Skeletal muscle tissue (tissue), 4 donors: ENCODE results near the gene ST7L. TPM values are rescaled to one million over a fixed set of nuclear protein-coding genes. Genes with fewer than 3 reads are reported as not detected.

Source experiments
- H3K27ac ChIP-seq: one replicate; pipeline ENCODE4 v1.7.0; 2013; ENCODE audit warnings: mild to moderate bottlenecking, low read depth, low read length, inconsistent platforms
- H3K27me3 ChIP-seq, 3 donors: one replicate each; pipeline ENCODE4 v1.7.0; 2013; ENCODE audit warnings: low read length in 3 of 3; ENCODE audit not compliant: control insufficient read depth in 3 of 3, insufficient read depth in 3 of 3
- H3K36me3 ChIP-seq, 3 donors: one replicate each; pipeline ENCODE4 v1.7.0; 2013; ENCODE audit warnings: low read length in 3 of 3; ENCODE audit not compliant: control insufficient read depth in 3 of 3, insufficient read depth in 3 of 3
- H3K4me1 ChIP-seq, 3 donors: one replicate each; pipeline ENCODE4 v1.7.0; 2013; ENCODE audit warnings: low read length in 3 of 3, mild to moderate bottlenecking in 3 of 3; ENCODE audit not compliant: control insufficient read depth in 3 of 3, insufficient read depth in 3 of 3
- H3K4me3 ChIP-seq, 3 donors: one replicate each; pipeline ENCODE4 v1.7.0; 2013; ENCODE audit warnings: low read length in 3 of 3
- H3K9ac ChIP-seq, 3 donors: one replicate each; pipeline ENCODE4 v1.7.0; 2013; ENCODE audit warnings: low read length in 3 of 3, mild to moderate bottlenecking in 3 of 3, moderate library complexity in 2 of 3, low read depth in 1 of 3
- H3K9me3 ChIP-seq, 3 donors: one replicate each; pipeline ENCODE4 v1.7.0; 2013; ENCODE audit warnings: low read length in 3 of 3; ENCODE audit not compliant: control insufficient read depth in 3 of 3
- total RNA-seq: library from RNA; depleted of rRNA; stranded (reverse); fragments of >200 nt; gene quantifications from one replicate; pipeline ENCODE4 v1.2.3, GENCODE V29; 2014
- donor health status: Osteomylitis.

Gene ST7L
- total RNA-seq, 1 donor from 2014 or later, result 21.9 TPM

- Histone ChIP-seq H3K4me3 (no peak overlapping the region), H3K4me1 (peaks cover 14 to 23% (median 19%) of the 10 kb centered on the region in 3 donors), H3K9me3 (no peaks in the 10 kb centered on the region), H3K36me3 (no peaks in the 10 kb centered on the region), H3K9ac (no peak overlapping the region), H3K27me3 (peaks cover 42 to 72% (median 52%) of the 10 kb centered on the region in 3 donors), H3K27ac (no peak overlapping the region)
These were observed 113.5 kb downstream of the ST7L start for GRCh38 chr1:112505400-112505785.

GRCh38 chr1:112504661-112505399 is 114.1 kb downstream of the ST7L start:
- H3K9ac ChIP-seq, result no peak overlapping the region
- peaks cover 42 to 66% (median 47%) of the 10 kb centered on the region in 3 donors for H3K27me3 ChIP-seq
- H3K27ac ChIP-seq, result no peak overlapping the region

GRCh38 chr1:112504001-112504660 is 114.8 kb downstream of the ST7L start:
- H3K36me3 ChIP-seq, result no peaks in the 10 kb centered on the region
- H3K27ac ChIP-seq, result no peak overlapping the region
- peaks cover 14 to 23% (median 19%) of the 10 kb centered on the region in 3 donors for H3K4me1 ChIP-seq
- H3K27me3 ChIP-seq, result peaks cover 37 to 60% (median 40%) of the 10 kb centered on the region in 3 donors
- no peak overlapping the region for H3K9ac ChIP-seq
- no peaks in the 10 kb centered on the region for H3K9me3 ChIP-seq
- H3K4me3 ChIP-seq, result no peak overlapping the region

More at GRCh38 chr1:112504661-112505399, 114.1 kb downstream of the ST7L start:
- Histone ChIP-seq H3K4me3 (no peak overlapping the region), H3K9me3 (no peaks in the 10 kb centered on the region), H3K36me3 (no peaks in the 10 kb centered on the region), H3K4me1 (peaks cover 14 to 23% (median 19%) of the 10 kb centered on the region in 3 donors)

- Histone ChIP-seq H3K4me1 (peaks cover 7 to 12% (median 11%) of the 10 kb centered on the region in 3 donors), H3K27me3 (peaks cover 23 to 47% (median 28%) of the 10 kb centered on the region in 3 donors), H3K27ac (no peak overlapping the region), H3K9me3 (no peaks in the 10 kb centered on the region), H3K36me3 (no peaks in the 10 kb centered on the region), H3K4me3 (no peak overlapping the region), H3K9ac (no peak overlapping the region)
These were observed 116.1 kb downstream of the ST7L start for GRCh38 chr1:112502826-112503225.

- peaks cover 16 to 39% (median 26%) of the 10 kb centered on the region in 3 donors for H3K27me3 ChIP-seq
- H3K9ac ChIP-seq, result peak overlapping the region; percentile 50 to 69 (median 57)
- H3K27ac ChIP-seq, result no peak overlapping the region
- H3K9me3 ChIP-seq, result no peaks in the 10 kb centered on the region
- no peaks in the 10 kb centered on the region for H3K36me3 ChIP-seq
- H3K4me3 ChIP-seq, result peak overlapping the region; percentile 49 to 70 (median 56)
- peaks cover 5 to 10% (median 10%) of the 10 kb centered on the region in 3 donors for H3K4me1 ChIP-seq
These were observed 116.9 kb downstream of the ST7L start for GRCh38 chr1:112501810-112502641.

GRCh38 chr1:112496290-112496689 is 122.7 kb downstream of the ST7L start:
- no peaks in the 10 kb centered on the region for H3K4me1 ChIP-seq
- no peaks in the 10 kb centered on the region for H3K27me3 ChIP-seq
- no peaks in the 10 kb centered on the region for H3K36me3 ChIP-seq
- no peak overlapping the region for H3K4me3 ChIP-seq
- no peak overlapping the region for H3K27ac ChIP-seq
- no peaks in the 10 kb centered on the region for H3K9me3 ChIP-seq
- no peak overlapping the region for H3K9ac ChIP-seq

GRCh38 chr1:112493351-112493750 is 125.6 kb downstream of the ST7L start:
- Histone ChIP-seq H3K9ac (no peak overlapping the region), H3K4me3 (no peak overlapping the region), H3K27me3 (no peaks in the 10 kb centered on the region), H3K4me1 (no peaks in the 10 kb centered on the region), H3K27ac (no peak overlapping the region), H3K9me3 (no peaks in the 10 kb centered on the region), H3K36me3 (no peaks in the 10 kb centered on the region)

- Histone ChIP-seq H3K27me3 (no peaks in the 10 kb centered on the region), H3K36me3 (no peaks in the 10 kb centered on the region), H3K9me3 (no peaks in the 10 kb centered on the region), H3K27ac (no peak overlapping the region), H3K4me1 (no peaks in the 10 kb centered on the region), H3K4me3 (no peak overlapping the region), H3K9ac (no peak overlapping the region)
These were observed 126.9 kb downstream of the ST7L start for GRCh38 chr1:112492076-112492475.

- no peaks in the 10 kb centered on the region for H3K36me3 ChIP-seq
- H3K4me3 ChIP-seq, result no peak overlapping the region
These were observed 130.8 kb downstream of the ST7L start for GRCh38 chr1:112488141-112488540.

More at GRCh38 chr1:112488141-112488540, 130.8 kb downstream of the ST7L start:
- H3K27me3 ChIP-seq, result no peaks in the 10 kb centered on the region
- no peaks in the 10 kb centered on the region for H3K9me3 ChIP-seq
- no peaks in the 10 kb centered on the region for H3K4me1 ChIP-seq
- H3K9ac ChIP-seq, result no peak overlapping the region
- H3K27ac ChIP-seq, result no peak overlapping the region
